HG03432 (cell line): ENCODE results near the gene COX4I2.

Experiments
- ATAC-seq: cut with Tn5 transposase; IDR thresholded peaks from one replicate; pipeline ENCODE4 v1.9.1; 2021; ENCODE audit warnings: mild to moderate bottlenecking, moderate library complexity; ENCODE audit not compliant: unreplicated experiment

Gene COX4I2

DNA sequence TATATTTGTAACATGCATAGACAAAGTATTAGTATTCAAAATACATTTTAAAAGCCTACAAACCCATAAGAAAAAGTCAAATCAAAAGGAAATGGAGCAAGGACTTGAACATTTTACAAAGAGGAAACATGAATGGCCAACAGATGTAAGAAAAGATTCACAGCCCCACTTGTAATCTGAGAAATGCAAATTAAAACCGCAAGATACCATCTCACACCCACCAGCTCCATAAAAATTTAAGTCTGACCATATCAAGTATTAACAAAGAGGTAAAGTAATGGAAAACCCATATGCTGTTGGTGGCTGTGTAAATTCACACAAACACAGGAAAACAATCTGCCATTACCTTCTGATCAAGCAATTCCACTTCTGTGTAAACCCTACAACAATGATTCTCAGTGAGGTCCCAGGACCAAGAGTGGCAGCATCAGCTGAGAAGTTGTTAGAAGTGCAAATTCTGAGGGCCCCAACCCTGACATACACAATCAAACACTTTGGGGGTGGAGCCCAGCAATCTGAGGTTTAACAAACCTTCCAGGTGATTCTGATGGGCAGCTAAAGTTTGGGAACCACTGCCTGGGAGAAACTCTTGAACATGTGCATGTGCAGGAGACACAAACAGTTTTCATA lies 54.0 kb downstream of the COX4I2 start:
- peak; percentile 77 for ATAC-seq

- ATAC-seq: no peak
These were observed 55.7 kb downstream of the COX4I2 start for GRCh38 chr20:31693402-31693801.

- ATAC-seq: no peak
These were observed 56.4 kb downstream of the COX4I2 start for GRCh38 chr20:31693987-31694661.
